CD14-positive monocyte (primary cell): ENCODE results near the gene KAZN. TPM values are rescaled to one million over a fixed set of nuclear protein-coding genes. Genes with fewer than 3 reads are reported as not detected.

Experiments used
- DNase-seq, 3 donors: peaks; one replicate each; pipeline ENCODE4 v3.0.0-alpha.2; 2011 to 2022
- H2AFZ ChIP-seq: 2 replicates; pipeline ENCODE4 v1.6.0; 2012; ENCODE audit warnings: mild to moderate bottlenecking, low read depth, low read length, inconsistent platforms; ENCODE audit not compliant: insufficient read depth, poor library complexity, severe bottlenecking
- H3K27ac ChIP-seq, 2 donors: 1 replicate in 1 of 2; 2 replicates in 1 of 2; pipeline ENCODE4 v1.5.1; 2012 to 2013; ENCODE audit warnings: low read length in 2 of 2, control low read depth in 1 of 2, inconsistent platforms in 1 of 2, low read depth in 1 of 2, mild to moderate bottlenecking in 1 of 2
- H3K27me3 ChIP-seq, 2 donors: one replicate each; pipeline versions ENCODE4 v1.6.0 to v1.6.1; 2011 to 2013; ENCODE audit warnings: low read length in 2 of 2; ENCODE audit not compliant: control insufficient read depth in 2 of 2, insufficient read depth in 2 of 2
- H3K36me3 ChIP-seq, 2 donors: replicated peaks in 1 of 2; 1 replicate in 1 of 2; 2 replicates in 1 of 2; pipeline versions ENCODE4 v1.5.1 to v1.6.1; 2012 to 2013; ENCODE audit warnings: low read length in 2 of 2, control low read depth in 1 of 2, inconsistent platforms in 1 of 2, mild to moderate bottlenecking in 1 of 2; ENCODE audit not compliant: insufficient read depth in 2 of 2, control insufficient read depth in 1 of 2
- H3K4me1 ChIP-seq, 2 donors: 1 replicate in 1 of 2; 2 replicates in 1 of 2; pipeline versions ENCODE4 v1.5.1 to v1.6.1; 2012 to 2013; ENCODE audit warnings: low read length in 2 of 2, control low read depth in 1 of 2, inconsistent platforms in 1 of 2, mild to moderate bottlenecking in 1 of 2, moderate library complexity in 1 of 2; ENCODE audit not compliant: insufficient read depth in 2 of 2, control insufficient read depth in 1 of 2
- H3K4me2 ChIP-seq: replicated peaks from 2 replicates; pipeline ENCODE3; 2012; ENCODE audit warnings: low read length, moderate library complexity, mild to moderate bottlenecking; ENCODE audit not compliant: poor library complexity, severe bottlenecking; ENCODE audit errors: extremely low read depth
- H3K4me3 ChIP-seq, 3 experiments: fragments of 200-600 bp in 1 of 3; sonication (generic) in 1 of 3; replicated peaks in 1 of 3; 1 replicate in 2 of 3; 2 replicates in 1 of 3; pipeline ENCODE4 v1.5.1; 2011 to 2013; ENCODE audit warnings: low read length in 3 of 3, mild to moderate bottlenecking in 3 of 3, control low read depth in 2 of 3, low read depth in 2 of 3, inconsistent platforms in 1 of 3, moderate library complexity in 1 of 3
- H3K79me2 ChIP-seq: 2 replicates; pipeline ENCODE4 v1.6.0; 2012; ENCODE audit warnings: mild to moderate bottlenecking, control low read depth, inconsistent platforms, low read length, moderate library complexity; ENCODE audit not compliant: insufficient read depth
- H3K9ac ChIP-seq: 2 replicates; pipeline ENCODE4 v1.6.0; 2017; ENCODE audit warnings: low read length, mild to moderate bottlenecking; ENCODE audit not compliant: insufficient read depth, poor library complexity, severe bottlenecking
- H3K9me3 ChIP-seq, 2 donors: replicated peaks in 1 of 2; 1 replicate in 1 of 2; 2 replicates in 1 of 2; pipeline versions ENCODE4 v1.5.1 to v1.6.1; 2012 to 2013; ENCODE audit warnings: low read length in 2 of 2, control low read depth in 1 of 2; ENCODE audit not compliant: control insufficient read depth in 1 of 2, insufficient read depth in 1 of 2
- H4K20me1 ChIP-seq: 2 replicates; pipeline ENCODE4 v1.6.0; 2012; ENCODE audit warnings: mild to moderate bottlenecking, low read length, control low read depth, moderate library complexity; ENCODE audit not compliant: insufficient read depth
- H3K27ac Mint-ChIP-seq, 7 donors: one replicate each; pipeline ENCODE4 v1.8.0; 2020; ENCODE audit warnings: mild to moderate bottlenecking in 7 of 7, mixed read lengths in 7 of 7, moderate library complexity in 6 of 7, inconsistent platforms in 2 of 7
- H3K27me3 Mint-ChIP-seq, 3 donors: one replicate each; pipeline ENCODE4 v1.8.0; 2021 to 2022; ENCODE audit warnings: low read depth in 3 of 3, mild to moderate bottlenecking in 3 of 3, mixed read lengths in 3 of 3, moderate library complexity in 3 of 3, inconsistent platforms in 1 of 3
- H3K36me3 Mint-ChIP-seq, 2 donors: one replicate each; pipeline ENCODE4 v1.8.0; 2020; ENCODE audit warnings: mixed read lengths in 2 of 2, inconsistent platforms in 1 of 2, mild to moderate bottlenecking in 1 of 2
- H3K4me1 Mint-ChIP-seq: one replicate; pipeline ENCODE4 v1.8.0; 2020; ENCODE audit warnings: mild to moderate bottlenecking, mixed read lengths
- H3K4me3 Mint-ChIP-seq, 2 donors: one replicate each; pipeline ENCODE4 v1.8.0; 2020; ENCODE audit warnings: mild to moderate bottlenecking in 2 of 2, mixed read lengths in 2 of 2, moderate library complexity in 1 of 2
- H3K9me3 Mint-ChIP-seq, 7 donors: one replicate each; pipeline ENCODE4 v1.8.0; 2020 to 2022; ENCODE audit warnings: mixed read lengths in 7 of 7, mild to moderate bottlenecking in 6 of 7, moderate library complexity in 6 of 7, inconsistent platforms in 2 of 7
- CTCF ChIP-seq: fragments of 200-600 bp; IDR thresholded peaks from one replicate; pipeline ENCODE4 v1.8.0; 2022; ENCODE audit warnings: antibody characterized with exemption, mild to moderate bottlenecking
- WGBS: methylation state at CpG from one replicate; pipeline ENCODE4 v1.1.5; 2013; ENCODE audit warnings: missing lambda C conversion rate; ENCODE audit not compliant: insufficient coverage; 5-methylcytosine and 5-hydroxymethylcytosine counted together
- intact Hi-C, 2 donors: fragments of 100-400 bp; cut with micrococcal nuclease; formaldehyde crosslinking; loops; one replicate each; pipeline versions ENCODE4 v1.15.0 to v1.15.1; 2023
- polyA minus RNA-seq: library from RNA; depleted of rRNA, polyadenylated mRNA; stranded (reverse); fragments of >200 nt; gene quantifications from 2 replicates; pipeline ENCODE4 v1.2.3, GENCODE V29; 2012
- polyA plus RNA-seq, 3 donors: library from polyadenylated mRNA; depleted of rRNA in 1 of 3; unstranded in 2 of 3; stranded (reverse) in 1 of 3; fragments of 300-500 nt in 2 of 3; fragments of >200 nt in 1 of 3; fragmentation: Illumina TruSeq in 2 of 3; gene quantifications; 1 replicate in 2 of 3; 2 replicates in 1 of 3; pipeline ENCODE4 v1.2.3, GENCODE V29; 2012 to 2021
- total RNA-seq, 12 experiments: library from RNA in 1 of 12; stranded (reverse) in 1 of 12; fragments of 120-200 nt in 1 of 12; gene quantifications; one replicate each; pipeline ENCODE4 v1.2.4 and lab custom pipeline; 2013 to 2026; ENCODE audit warnings: mixed read lengths in 6 of 12, inconsistent platforms in 1 of 12

Gene KAZN
- total RNA-seq (2013), result 0.06 TPM
- polyA plus RNA-seq (not detected), polyA minus RNA-seq (0.42 TPM in 1 of 2 replicates, not detected in the other), total RNA-seq (lab: John Stamatoyannopoulos, UW) (0 to 2.6 (median 0.33) reads per million in 11 experiments)

- Mint-ChIP-seq H3K9me3 (peaks cover 0 to 21% (median 0%) of the 10 kb centered on the region in 7 donors), H3K36me3 (no peaks in the 10 kb centered on the region), H3K4me1 (peaks cover 4% of the 10 kb centered on the region), H3K27me3 (peaks cover 61 to 81% (median 66%) of the 10 kb centered on the region in 3 donors), H3K4me3 (peak within 1 kb of the TSS; percentile 40 to 79), H3K27ac (no peak within 1 kb of the TSS)
- H3K9me3 ChIP-seq, result peaks cover 0 to 8% of the 10 kb centered on the region in 2 donors
- H3K79me2 ChIP-seq, result no peaks in the 10 kb centered on the region
- no peaks in the 10 kb centered on the region for H3K4me1 ChIP-seq
- no peak within 1 kb of the TSS for H3K9ac ChIP-seq
- H3K4me3 ChIP-seq, result no peak within 1 kb of the TSS
- H4K20me1 ChIP-seq, result no peaks in the 10 kb centered on the region
- no peak for TF ChIP-seq CTCF
- no peak within 1 kb of the TSS for H2AFZ ChIP-seq
- no peak for DNase-seq
- intact Hi-C loops, result no loop called here
- peaks cover 53 to 79% of the 10 kb centered on the region in 2 donors for H3K27me3 ChIP-seq
- H3K36me3 ChIP-seq, result no peaks in the 10 kb centered on the region
- peak within 1 kb of the TSS; percentile 11 for H3K4me2 ChIP-seq
- no peak within 1 kb of the TSS for H3K27ac ChIP-seq
- 1% methylated on average over 74 of the region's 81 CpGs for WGBS
These were observed at the start of gene KAZN for GRCh38 chr1:14598498-14599182. Gene KAZN (plus strand): TSS chr1:14598685.

GRCh38 chr1:14549897-14550620 lies 48.4 kb upstream of the KAZN start:
- WGBS, result 100% methylated on average over 1 of the region's 3 CpGs
- Histone ChIP-seq H3K36me3 (no peaks in the 10 kb centered on the region), H4K20me1 (no peaks in the 10 kb centered on the region), H3K79me2 (no peaks in the 10 kb centered on the region), H3K4me3 (no peak overlapping the region), H3K4me2 (no peak overlapping the region), H2AFZ (no peak overlapping the region), H3K9ac (no peak overlapping the region), H3K9me3 (peaks cover 0 to 2% of the 10 kb centered on the region in 2 donors), H3K27ac (no peak overlapping the region), H3K27me3 (peaks cover 6 to 9% of the 10 kb centered on the region in 2 donors), H3K4me1 (no peaks in the 10 kb centered on the region)
- Mint-ChIP-seq H3K4me1 (no peaks in the 10 kb centered on the region), H3K4me3 (no peak overlapping the region), H3K36me3 (no peaks in the 10 kb centered on the region), H3K9me3 (peaks cover 0 to 8% (median 5%) of the 10 kb centered on the region in 7 donors), H3K27ac (no peak overlapping the region), H3K27me3 (peaks cover 14 to 38% (median 15%) of the 10 kb centered on the region in 3 donors)
- intact Hi-C loops, result no loop called here
- no peak for DNase-seq
- TF ChIP-seq CTCF, result no peak
